HepG2 (cell line): ENCODE measurements around the gene DDX24.

ENCODE experiments used
- ATF7 ChIP-seq, 2 experiments: fragments of 450-650 bp in 1 of 2; sonication (generic) in 1 of 2; formaldehyde crosslinking in 1 of 2; IDR thresholded peaks; 2 replicates each; pipeline versions ENCODE4 v1.4.0 to v1.6.1; 2016 to 2020; ENCODE audit warnings: antibody characterized with exemption in 1 of 2, mild to moderate bottlenecking in 1 of 2, missing genetic modification reagents in 1 of 2
- CTCF ChIP-seq: sonication (generic); formaldehyde crosslinking; IDR thresholded peaks from 2 replicates; pipeline ENCODE4 v1.5.0; 2020; ENCODE audit warnings: mild to moderate bottlenecking, missing genetic modification reagents, moderate library complexity
- ELF4 ChIP-seq: sonication (generic); formaldehyde crosslinking; IDR thresholded peaks from 2 replicates; pipeline ENCODE4 v1.5.0; 2020; ENCODE audit warnings: missing genetic modification reagents, mild to moderate bottlenecking, moderate library complexity, borderline replicate concordance
- EZH2 ChIP-seq: conservative IDR thresholded peaks from 2 replicates; pipeline ENCODE4 v1.6.1; 2012; ENCODE audit warnings: mild to moderate bottlenecking, low read depth, low read length, moderate library complexity
- NONO ChIP-seq, 2 experiments: fragments of 450-650 bp in 1 of 2; sonication (generic) in 1 of 2; formaldehyde crosslinking in 1 of 2; IDR thresholded peaks in 1 of 2; conservative IDR thresholded peaks in 1 of 2; 2 replicates each; pipeline versions ENCODE4 v1.6.1 to v1.8.0; 2017 to 2022; ENCODE audit warnings: mild to moderate bottlenecking in 1 of 2, missing genetic modification reagents in 1 of 2, moderate library complexity in 1 of 2
- NR2C2 ChIP-seq: sonication (generic); formaldehyde crosslinking; IDR thresholded peaks from 2 replicates; pipeline ENCODE4 v1.4.0; 2020; ENCODE audit warnings: missing genetic modification reagents, mild to moderate bottlenecking, moderate library complexity, borderline replicate concordance
- RAD21 ChIP-seq: fragments of 450-650 bp; formaldehyde crosslinking; IDR thresholded peaks from 2 replicates; pipeline ENCODE4 v1.5.0; 2020; ENCODE audit warnings: mild to moderate bottlenecking
- SP1 ChIP-seq, 2 experiments: fragments of 450-650 bp in 1 of 2; sonication (generic) in 1 of 2; formaldehyde crosslinking in 1 of 2; IDR thresholded peaks; 2 replicates each; pipeline versions ENCODE4 v1.4.0 to v1.6.1; 2016 to 2020; ENCODE audit warnings: missing genetic modification reagents in 1 of 2
- ZNF670 ChIP-seq: sonication (generic); formaldehyde crosslinking; IDR thresholded peaks from 2 replicates; pipeline ENCODE4 v1.8.0; 2022; ENCODE audit warnings: mild to moderate bottlenecking, missing genetic modification reagents, borderline replicate concordance
- ZNF839 ChIP-seq: sonication (generic); formaldehyde crosslinking; IDR thresholded peaks from 2 replicates; pipeline ENCODE4 v1.4.0; 2020; ENCODE audit warnings: missing genetic modification reagents, mild to moderate bottlenecking, borderline replicate concordance
- TF ChIP-seq, protein P1 (sequence below): sonication (generic); formaldehyde crosslinking; IDR thresholded peaks from 2 replicates; pipeline ENCODE4 v1.8.0; 2022; ENCODE audit warnings: mild to moderate bottlenecking, missing genetic modification reagents, moderate library complexity
- TF ChIP-seq, protein P2 (sequence below): sonication (generic); formaldehyde crosslinking; IDR thresholded peaks from 2 replicates; pipeline ENCODE4 v1.8.0; 2022; ENCODE audit warnings: mild to moderate bottlenecking, missing genetic modification reagents; ENCODE audit not compliant: insufficient replicate concordance

- TF ChIP-seq NR2C2 (CRISPR knock-in tag) = no peak
- no peak for TF ChIP-seq CTCF (CRISPR knock-in tag)
- no peak for TF ChIP-seq ZNF839 (CRISPR knock-in tag)
- no peak for TF ChIP-seq ELF4 (CRISPR knock-in tag)
- TF ChIP-seq, protein P1, sequence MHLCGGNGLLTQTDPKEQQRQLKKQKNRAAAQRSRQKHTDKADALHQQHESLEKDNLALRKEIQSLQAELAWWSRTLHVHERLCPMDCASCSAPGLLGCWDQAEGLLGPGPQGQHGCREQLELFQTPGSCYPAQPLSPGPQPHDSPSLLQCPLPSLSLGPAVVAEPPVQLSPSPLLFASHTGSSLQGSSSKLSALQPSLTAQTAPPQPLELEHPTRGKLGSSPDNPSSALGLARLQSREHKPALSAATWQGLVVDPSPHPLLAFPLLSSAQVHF (CRISPR knock-in tag) = no peak
- TF ChIP-seq RAD21 (CRISPR knock-in tag) = no peak
- TF ChIP-seq EZH2 = no peak
- TF ChIP-seq ZNF670 (CRISPR knock-in tag) = no peak
- no peak for TF ChIP-seq ATF7 (IDR thresholded peaks at IDR 0.05)
- no peak for TF ChIP-seq ATF7 (CRISPR knock-in tag; IDR thresholded peaks at IDR 0.05)
- TF ChIP-seq NONO (IDR thresholded peaks at IDR 0.05) = no peak
- TF ChIP-seq NONO (CRISPR knock-in tag; conservative IDR thresholded peaks at IDR 0.05) = no peak
- TF ChIP-seq, protein P2, sequence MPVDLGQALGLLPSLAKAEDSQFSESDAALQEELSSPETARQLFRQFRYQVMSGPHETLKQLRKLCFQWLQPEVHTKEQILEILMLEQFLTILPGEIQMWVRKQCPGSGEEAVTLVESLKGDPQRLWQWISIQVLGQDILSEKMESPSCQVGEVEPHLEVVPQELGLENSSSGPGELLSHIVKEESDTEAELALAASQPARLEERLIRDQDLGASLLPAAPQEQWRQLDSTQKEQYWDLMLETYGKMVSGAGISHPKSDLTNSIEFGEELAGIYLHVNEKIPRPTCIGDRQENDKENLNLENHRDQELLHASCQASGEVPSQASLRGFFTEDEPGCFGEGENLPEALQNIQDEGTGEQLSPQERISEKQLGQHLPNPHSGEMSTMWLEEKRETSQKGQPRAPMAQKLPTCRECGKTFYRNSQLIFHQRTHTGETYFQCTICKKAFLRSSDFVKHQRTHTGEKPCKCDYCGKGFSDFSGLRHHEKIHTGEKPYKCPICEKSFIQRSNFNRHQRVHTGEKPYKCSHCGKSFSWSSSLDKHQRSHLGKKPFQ (CRISPR knock-in tag) = no peak
- no peak for TF ChIP-seq SP1 (IDR thresholded peaks at IDR 0.05)
- no peak for TF ChIP-seq SP1 (CRISPR knock-in tag; IDR thresholded peaks at IDR 0.05)
Measured at GRCh38 chr14:94114589-94115057, 33.6 kb upstream of the DDX24 start.
